ENCODE measurements around the gene SCP2.

The SCP2 gene

DNA sequence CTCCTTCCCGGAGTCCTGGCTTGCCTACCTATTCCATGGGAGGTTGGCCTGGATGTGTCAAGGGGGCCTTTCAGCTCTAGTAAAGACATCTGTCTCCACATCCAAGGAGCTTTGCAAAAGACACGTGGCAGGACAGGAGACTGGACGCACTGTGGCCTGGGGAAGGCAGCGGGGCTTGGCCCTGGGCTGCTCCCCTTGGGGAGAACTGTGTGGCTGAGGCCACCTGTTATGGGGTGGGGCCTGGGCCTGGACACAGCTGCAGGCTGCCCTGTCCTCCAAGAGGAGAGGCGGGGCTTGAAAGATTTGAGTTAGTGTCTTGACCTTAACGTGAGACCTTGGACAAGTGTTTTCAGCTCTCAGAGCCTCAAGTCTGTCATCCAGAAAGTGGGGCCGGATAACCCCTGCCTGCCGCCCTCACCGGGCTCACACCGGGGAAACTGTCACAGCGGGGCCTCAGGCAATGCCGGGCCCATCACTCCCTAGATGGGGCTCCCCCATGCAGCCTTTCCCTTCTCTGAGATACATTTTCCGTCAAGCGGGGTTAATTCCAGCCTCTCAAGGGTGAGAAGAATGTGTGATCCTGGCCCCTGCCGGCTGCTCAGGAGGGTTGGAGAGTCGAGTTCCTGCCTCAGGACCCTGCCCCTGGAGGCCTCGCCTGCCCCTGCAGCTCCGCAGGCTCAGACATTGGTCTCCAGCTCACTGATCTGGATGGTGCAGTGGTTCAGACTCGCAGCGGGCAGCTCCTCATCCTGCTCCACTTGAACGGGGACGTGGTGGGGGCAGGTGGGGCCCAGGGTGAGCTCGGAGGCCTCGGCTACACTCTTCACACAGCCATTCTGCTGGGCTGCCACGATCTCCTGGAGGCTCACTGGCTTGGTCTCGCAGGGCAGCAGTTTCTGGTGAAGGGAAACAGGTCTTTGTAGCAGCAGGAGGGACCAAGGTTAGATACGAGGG, 160.5 kb downstream of the SCP2 start:
- Histone ChIP-seq H2AK5ac (ENCODE audit: low read length, severe bottlenecking) (no peak overlapping the region), H3K4me1 (ENCODE audit: control insufficient read depth, insufficient read depth, low read depth, low read length) (peaks cover 29% of the 10 kb centered on the region), H4K8ac (ENCODE audit: low read length) (peak overlapping the region; percentile 19), H2BK15ac (ENCODE audit: low read depth, poor library complexity, severe bottlenecking) (peak overlapping the region; percentile 17), H3K4me2 (ENCODE audit: low read length, poor library complexity, severe bottlenecking) (no peak overlapping the region), H4K91ac (ENCODE audit: low read length) (peak overlapping the region; percentile 70), H2AFZ (ENCODE audit: low read depth, low read length) (no peak overlapping the region), H3K36me3 (ENCODE audit: control insufficient read depth in 1 of 2, insufficient read depth in 2 of 2, low read depth in 1 of 2, low read length in 2 of 2) (peaks cover 3 to 53% of the 10 kb centered on the region in 2 experiments), H2BK120ac (ENCODE audit: low read depth, low read length) (no peak overlapping the region), H3K23ac (ENCODE audit: low read length in 2 of 2) (no peak overlapping the region), H3K79me1 (replicated peaks; ENCODE audit: low read length, poor library complexity, severe bottlenecking) (no peaks in the 10 kb centered on the region), H3K18ac (ENCODE audit: low read depth in 1 of 2, low read length in 2 of 2) (peak overlapping the region; percentile 28 to 45), H3K9ac (ENCODE audit: low read length) (no peak overlapping the region), H3K9me3 (ENCODE audit: control insufficient read depth, low read length) (no peaks in the 10 kb centered on the region), H3K27me3 (ENCODE audit: control insufficient read depth in 1 of 2, insufficient read depth in 1 of 2, low read length in 2 of 2) (no peaks in the 10 kb centered on the region), H3K27ac (ENCODE audit: low read length, poor library complexity, severe bottlenecking) (no peak overlapping the region), H2BK5ac (ENCODE audit: low read depth, low read length, poor library complexity, severe bottlenecking) (no peak overlapping the region), H3K4ac (ENCODE audit: low read depth in 1 of 2, low read length in 2 of 2) (peak overlapping the region in 1 of 2 experiments; percentile 19), H3K4me3 (ENCODE audit: insufficient read depth in 1 of 2, low read depth in 1 of 2, low read length in 2 of 2) (no peak overlapping the region), H2BK12ac (ENCODE audit: low read length in 2 of 2) (peak overlapping the region; percentile 37 to 38), H3K14ac (ENCODE audit: low read length in 2 of 2) (no peak overlapping the region)
- 76% methylated on average over 27 of the region's 27 CpGs for WGBS
- no peak for DNase-seq

DNA sequence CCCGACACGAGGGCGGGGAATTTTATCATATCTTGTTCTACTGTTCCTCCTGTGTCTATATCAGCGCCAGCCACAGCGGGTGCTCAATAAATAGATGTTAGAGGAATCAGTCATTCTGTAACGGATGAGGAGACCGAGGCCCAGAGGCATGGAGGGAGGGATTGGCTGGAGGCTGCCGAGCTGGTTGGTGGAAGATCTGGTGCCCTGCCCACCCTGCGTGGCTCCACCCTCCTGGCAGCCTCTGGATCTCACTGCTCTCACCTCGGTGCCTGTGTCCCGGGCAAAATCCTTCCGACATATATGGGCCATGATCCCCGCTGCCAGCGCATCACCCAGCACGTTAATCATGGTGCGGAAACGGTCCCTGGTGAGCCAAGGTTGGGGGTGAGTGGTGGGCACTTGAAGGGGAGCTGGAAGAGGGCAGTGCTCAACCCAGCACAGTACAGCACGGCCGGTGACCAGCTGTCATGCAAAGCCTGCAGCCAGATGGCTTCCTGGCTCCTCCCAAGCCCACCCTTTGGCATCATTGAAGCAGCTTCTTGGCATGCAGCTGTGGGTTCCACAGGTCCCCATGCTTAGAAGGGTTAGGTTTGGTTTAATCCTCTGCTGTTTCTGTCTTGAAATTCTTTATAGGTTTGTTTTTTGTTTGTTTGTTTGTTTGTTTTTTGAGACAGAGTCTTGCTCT, 161.7 kb downstream of the SCP2 start:
- H3K14ac ChIP-seq (ENCODE audit: low read length in 2 of 2), result peak overlapping the region in 1 of 2 experiments; percentile 68
- no peak overlapping the region for H3K4me2 ChIP-seq (ENCODE audit: low read length, poor library complexity, severe bottlenecking)
- no peak overlapping the region for H3K4ac ChIP-seq (ENCODE audit: low read depth in 1 of 2, low read length in 2 of 2)
- peaks cover 3 to 41% of the 10 kb centered on the region in 2 experiments for H3K36me3 ChIP-seq (ENCODE audit: control insufficient read depth in 1 of 2, insufficient read depth in 2 of 2, low read depth in 1 of 2, low read length in 2 of 2)
- H3K9me3 ChIP-seq (ENCODE audit: control insufficient read depth, low read length), result no peaks in the 10 kb centered on the region
- H3K4me1 ChIP-seq (ENCODE audit: control insufficient read depth, insufficient read depth, low read depth, low read length), result peaks cover 26% of the 10 kb centered on the region
- H2BK120ac ChIP-seq (ENCODE audit: low read depth, low read length), result no peak overlapping the region
- H2BK15ac ChIP-seq (ENCODE audit: low read depth, poor library complexity, severe bottlenecking), result no peak overlapping the region
- no peak overlapping the region for H2BK5ac ChIP-seq (ENCODE audit: low read depth, low read length, poor library complexity, severe bottlenecking)
- DNase-seq, result no peak
- no peak overlapping the region for H3K4me3 ChIP-seq (ENCODE audit: insufficient read depth in 1 of 2, low read depth in 1 of 2, low read length in 2 of 2)
- no peak overlapping the region for H3K27ac ChIP-seq (ENCODE audit: low read length, poor library complexity, severe bottlenecking)
- no peak overlapping the region for H2AFZ ChIP-seq (ENCODE audit: low read depth, low read length)
- no peak overlapping the region for H4K8ac ChIP-seq (ENCODE audit: low read length)
- 97% methylated on average over 18 of the region's 19 CpGs for WGBS
- H3K18ac ChIP-seq (ENCODE audit: low read depth in 1 of 2, low read length in 2 of 2), result peak overlapping the region in 1 of 2 experiments; percentile 37
- peak overlapping the region in 1 of 2 experiments; percentile 51 for H2BK12ac ChIP-seq (ENCODE audit: low read length in 2 of 2)
- H3K79me1 ChIP-seq (replicated peaks; ENCODE audit: low read length, poor library complexity, severe bottlenecking), result no peaks in the 10 kb centered on the region
- H3K23ac ChIP-seq (ENCODE audit: low read length in 2 of 2), result no peak overlapping the region
- H2AK5ac ChIP-seq (ENCODE audit: low read length, severe bottlenecking), result no peak overlapping the region
- no peaks in the 10 kb centered on the region for H3K27me3 ChIP-seq (ENCODE audit: control insufficient read depth in 1 of 2, insufficient read depth in 1 of 2, low read length in 2 of 2)
- H4K91ac ChIP-seq (ENCODE audit: low read length), result no peak overlapping the region
- H3K9ac ChIP-seq (ENCODE audit: low read length), result no peak overlapping the region

DNA sequence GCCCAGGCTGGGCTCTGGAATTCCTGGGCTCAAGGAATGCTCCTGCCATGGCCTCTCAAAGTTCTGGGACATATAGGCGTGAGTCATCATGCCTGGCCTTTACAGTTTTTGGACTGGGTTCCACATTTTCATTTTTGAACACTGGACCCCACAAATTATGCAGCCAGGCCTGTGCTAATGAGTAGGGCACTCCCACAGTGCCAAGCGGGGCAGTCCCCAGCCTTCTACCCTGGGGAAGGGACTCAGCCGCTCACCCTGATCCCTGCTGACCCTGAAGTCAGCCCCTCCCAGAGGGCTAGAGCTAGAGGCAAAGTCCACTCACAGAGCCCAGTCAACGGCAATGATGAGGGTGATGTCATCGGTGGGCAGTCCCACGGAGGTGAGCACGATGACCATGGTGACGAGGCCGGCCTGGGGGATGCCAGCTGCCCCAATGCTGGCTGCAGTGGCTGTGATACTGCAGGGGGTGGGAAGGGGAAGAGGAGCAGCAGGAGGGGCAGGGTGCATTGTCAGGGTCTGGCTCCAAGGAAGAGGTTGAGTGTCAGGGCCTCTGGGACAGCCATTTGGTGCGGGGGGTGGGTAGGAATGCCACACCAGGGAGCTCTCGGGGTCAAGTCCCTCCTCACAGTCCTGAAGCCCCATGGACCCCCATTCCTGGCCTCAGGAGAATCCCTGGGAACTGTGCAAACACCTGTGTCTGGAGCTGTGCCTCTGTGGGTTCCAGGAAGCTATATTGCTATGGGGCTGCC, 162.6 kb downstream of the SCP2 start:
- Histone ChIP-seq H3K14ac (ENCODE audit: low read length in 2 of 2) (peak overlapping the region in 1 of 2 experiments; percentile 61), H3K18ac (ENCODE audit: low read depth in 1 of 2, low read length in 2 of 2) (peak overlapping the region; percentile 53 to 71), H3K27ac (ENCODE audit: low read length, poor library complexity, severe bottlenecking) (no peak overlapping the region), H3K9ac (ENCODE audit: low read length) (no peak overlapping the region), H2BK15ac (ENCODE audit: low read depth, poor library complexity, severe bottlenecking) (no peak overlapping the region), H2AFZ (ENCODE audit: low read depth, low read length) (no peak overlapping the region), H4K91ac (ENCODE audit: low read length) (peak overlapping the region; percentile 64), H3K4me3 (ENCODE audit: insufficient read depth in 1 of 2, low read depth in 1 of 2, low read length in 2 of 2) (no peak overlapping the region), H3K36me3 (ENCODE audit: control insufficient read depth in 1 of 2, insufficient read depth in 2 of 2, low read depth in 1 of 2, low read length in 2 of 2) (peaks cover 3 to 33% of the 10 kb centered on the region in 2 experiments), H2BK12ac (ENCODE audit: low read length in 2 of 2) (peak overlapping the region; percentile 33 to 80), H3K9me3 (ENCODE audit: control insufficient read depth, low read length) (no peaks in the 10 kb centered on the region), H4K8ac (ENCODE audit: low read length) (peak overlapping the region; percentile 52), H3K4me1 (ENCODE audit: control insufficient read depth, insufficient read depth, low read depth, low read length) (peaks cover 24% of the 10 kb centered on the region), H3K27me3 (ENCODE audit: control insufficient read depth in 1 of 2, insufficient read depth in 1 of 2, low read length in 2 of 2) (no peaks in the 10 kb centered on the region), H2BK120ac (ENCODE audit: low read depth, low read length) (no peak overlapping the region), H3K4ac (ENCODE audit: low read depth in 1 of 2, low read length in 2 of 2) (peak overlapping the region in 1 of 2 experiments; percentile 46), H3K79me1 (replicated peaks; ENCODE audit: low read length, poor library complexity, severe bottlenecking) (no peaks in the 10 kb centered on the region), H3K23ac (ENCODE audit: low read length in 2 of 2) (no peak overlapping the region), H2AK5ac (ENCODE audit: low read length, severe bottlenecking) (no peak overlapping the region), H2BK5ac (ENCODE audit: low read depth, low read length, poor library complexity, severe bottlenecking) (no peak overlapping the region), H3K4me2 (ENCODE audit: low read length, poor library complexity, severe bottlenecking) (no peak overlapping the region)
- WGBS, result 82% methylated on average over 11 of the region's 11 CpGs
- peak; percentile 39 for DNase-seq

Data from mesenchymal stem cell (in vitro differentiated cells and primary cell).